ENCODE measurements around the gene CMSS1. TPM values are rescaled to one million over a fixed set of nuclear protein-coding genes. Genes with fewer than 3 reads are reported as not detected.
"Not testable (repeated sequence)": the region's sequence is repeated elsewhere in the genome, so short reads cannot be mapped to it uniquely, and the experiment has no call there.

The CMSS1 gene
- total RNA-seq, 8 experiments from 2014 or later: 28.2 to 57.2 (median 41.5) TPM

- no peaks in the 10 kb centered on the region for H3K4me1 ChIP-seq (replicated peaks in 1 of 2)
- peak in 2 of 8 experiments; percentile 17 to 71 for ATAC-seq (replicated peaks in 6 of 8)
- in situ Hi-C loops (cut with MboI; ENCODE audit: low pct_unique_long_range_greater_than_20kb in 2 of 9, low sequenced_read_pairs in 9 of 9, unreplicated experiment in 9 of 9): no loop called here
- WGBS, 10 experiments: 69 to 100% (median 93%) methylated on average over 1 to 3 of the region's 3 CpGs; no CpG with 5 or more reads in 2 of the 10 experiments
- no peak overlapping the region for H3K27ac ChIP-seq
- no peak overlapping the region for H3K4me3 ChIP-seq
Measured at GRCh38 chr3:100033903-100034471, 216.3 kb downstream of the CMSS1 start.

DNA sequence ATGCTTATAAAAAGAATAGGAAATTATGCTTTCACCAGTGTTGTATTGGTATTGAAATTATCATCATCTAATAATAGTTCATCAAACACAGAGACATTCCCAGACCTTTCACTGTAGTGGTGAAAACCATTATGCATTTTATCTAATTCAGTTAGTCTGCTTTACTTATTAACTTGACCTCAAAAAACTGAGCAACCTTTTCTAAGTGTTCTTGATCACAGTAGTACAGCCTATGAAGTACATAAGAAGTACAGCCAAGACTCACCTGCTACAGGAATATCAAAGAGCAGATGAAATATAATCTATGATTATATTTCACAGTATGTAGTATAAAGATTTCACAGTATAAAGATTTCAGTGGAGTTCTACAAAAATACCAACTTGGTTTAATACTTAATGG lies 221.4 kb downstream of the CMSS1 start:
- in situ Hi-C loops (cut with MboI; ENCODE audit: low pct_unique_long_range_greater_than_20kb in 2 of 9, low sequenced_read_pairs in 9 of 9, unreplicated experiment in 9 of 9): no loop called here
- Histone ChIP-seq H3K27ac (no peak overlapping the region), H3K4me1 (replicated peaks in 1 of 2) (peaks cover 5% of the 10 kb centered on the region in 2 donors), H3K4me3 (no peak overlapping the region)
- ATAC-seq (replicated peaks in 6 of 8): no peak

DNA sequence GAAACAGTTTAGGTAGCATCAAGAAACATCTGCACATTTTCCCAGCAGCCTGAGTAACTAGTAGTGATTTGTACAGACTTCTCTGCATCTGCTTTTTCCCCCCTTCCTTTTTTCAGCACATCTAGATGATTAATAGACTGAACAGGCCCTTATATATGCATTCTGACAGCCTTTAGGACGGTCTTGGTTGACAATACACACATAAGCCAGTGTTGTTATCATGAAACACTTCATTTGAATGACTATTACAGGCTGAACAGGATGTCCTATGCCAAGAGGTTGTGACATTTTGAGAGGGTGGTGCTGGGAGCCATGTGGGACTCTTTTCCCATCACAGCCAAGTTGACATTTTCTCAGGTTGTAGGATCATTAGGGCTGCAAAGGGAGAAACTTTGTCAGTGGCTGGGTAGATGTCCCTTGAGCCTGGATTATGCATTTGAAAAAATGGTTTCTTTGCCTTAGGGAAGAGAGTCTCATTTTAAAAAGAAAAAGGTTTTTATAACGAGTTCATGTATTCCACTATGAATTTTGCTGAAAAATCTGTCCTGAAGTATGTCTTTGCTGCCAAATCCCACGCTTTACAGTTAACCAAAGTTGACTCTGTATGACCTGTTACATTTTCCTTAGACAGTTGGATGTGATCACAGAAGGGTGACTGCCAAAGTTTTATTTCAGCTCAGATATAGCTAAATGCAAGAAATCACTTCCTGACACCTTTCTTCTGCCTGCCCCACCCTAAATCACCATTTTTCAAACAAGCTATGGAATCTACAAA lies 223.0 kb downstream of the CMSS1 start:
- WGBS, 10 experiments: 0 to 94% (median 51%) methylated on average over 1 to 3 of the region's 3 CpGs
- H3K4me1 ChIP-seq (replicated peaks in 1 of 2): peaks cover 5% of the 10 kb centered on the region in 2 donors
- H3K4me3 ChIP-seq: no peak overlapping the region
- peak in 2 of 8 experiments; percentile 36 to 59 for ATAC-seq (replicated peaks in 6 of 8)
- H3K27ac ChIP-seq: no peak overlapping the region
- in situ Hi-C loops (cut with MboI; ENCODE audit: low pct_unique_long_range_greater_than_20kb in 2 of 9, low sequenced_read_pairs in 9 of 9, unreplicated experiment in 9 of 9): no loop called here

- peak in 2 of 8 experiments; percentile 9 to 20 for ATAC-seq (replicated peaks in 6 of 8)
- 42 to 86% (median 78%) methylated on average over 1 of the region's 1 CpG; no CpG with 5 or more reads in 5 of the 10 experiments for WGBS, 10 experiments
- H3K4me3 ChIP-seq: no peak overlapping the region
- H3K4me1 ChIP-seq (replicated peaks in 1 of 2): peaks cover 5% of the 10 kb centered on the region in 2 donors
- in situ Hi-C loops (cut with MboI; ENCODE audit: low pct_unique_long_range_greater_than_20kb in 2 of 9, low sequenced_read_pairs in 9 of 9, unreplicated experiment in 9 of 9): no loop called here
- H3K27ac ChIP-seq: no peak overlapping the region
Measured at GRCh38 chr3:100041328-100041749, 223.7 kb downstream of the CMSS1 start.

DNA sequence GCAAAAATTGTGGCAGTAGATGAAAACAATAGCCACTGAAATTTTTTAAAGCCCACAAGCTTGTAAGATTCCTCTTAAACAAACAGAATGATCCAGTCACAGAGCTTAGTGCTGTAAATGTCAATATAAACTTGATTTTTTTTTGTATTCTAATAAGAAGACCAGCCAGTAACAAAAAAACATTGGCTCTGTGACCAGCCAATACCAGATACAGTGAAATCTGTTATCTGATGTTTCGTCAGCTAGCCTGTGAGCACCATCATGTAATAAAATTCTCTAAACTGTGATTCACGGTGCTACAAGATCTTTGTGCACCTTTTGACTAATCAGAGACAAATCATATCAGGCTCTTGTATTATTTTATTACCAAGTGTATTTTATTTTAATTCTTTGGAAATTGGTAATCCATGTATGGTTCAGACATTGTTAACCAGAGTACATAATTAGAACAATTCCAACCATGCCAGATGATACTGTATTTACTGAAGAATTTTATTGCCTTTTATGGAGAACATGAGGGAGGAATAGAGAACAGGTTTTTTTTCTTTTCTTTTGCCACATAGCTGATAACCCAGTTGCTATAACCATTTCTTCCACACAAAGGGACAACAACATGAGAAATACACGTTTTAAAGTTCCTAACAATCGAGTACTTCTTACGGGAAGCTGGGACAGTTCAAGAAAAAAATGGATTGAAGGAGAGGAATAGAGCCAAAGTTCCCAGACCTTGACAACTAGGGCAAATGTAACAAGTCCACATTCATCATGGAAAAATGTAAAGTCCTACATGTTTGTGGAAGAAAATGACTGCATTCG lies 224.7 kb downstream of the CMSS1 start:
- Histone ChIP-seq H3K27ac (no peak overlapping the region), H3K4me3 (no peak overlapping the region), H3K4me1 (replicated peaks in 1 of 2) (peaks cover 5 to 7% of the 10 kb centered on the region in 2 donors)
- in situ Hi-C loops (cut with MboI; ENCODE audit: low pct_unique_long_range_greater_than_20kb in 2 of 9, low sequenced_read_pairs in 9 of 9, unreplicated experiment in 9 of 9): no loop called here
- ATAC-seq (replicated peaks in 6 of 8): peak in 5 of 8 experiments; percentile 45 to 89 (median 67)
- WGBS, 10 experiments: 51 to 94% (median 82%) methylated on average over 3 to 6 of the region's 6 CpGs

GRCh38 chr3:100043271-100043670 lies 225.6 kb downstream of the CMSS1 start:
- Histone ChIP-seq H3K4me3 (no peak overlapping the region), H3K27ac (no peak overlapping the region), H3K4me1 (replicated peaks in 1 of 2) (peaks cover 12 to 15% of the 10 kb centered on the region in 2 donors)
- 75 to 100% (median 92%) methylated on average over 1 of the region's 1 CpG; no CpG with 5 or more reads in 2 of the 10 experiments for WGBS, 10 experiments
- no peak for ATAC-seq (replicated peaks in 6 of 8)
- in situ Hi-C loops (cut with MboI; ENCODE audit: low pct_unique_long_range_greater_than_20kb in 2 of 9, low sequenced_read_pairs in 9 of 9, unreplicated experiment in 9 of 9): no loop called here

- H3K4me1 ChIP-seq (replicated peaks in 1 of 2): peaks cover 12 to 15% of the 10 kb centered on the region in 2 donors
- in situ Hi-C loops (cut with MboI; ENCODE audit: low pct_unique_long_range_greater_than_20kb in 2 of 9, low sequenced_read_pairs in 9 of 9, unreplicated experiment in 9 of 9): no loop called here
- no peak for ATAC-seq (replicated peaks in 6 of 8)
- H3K27ac ChIP-seq: no peak overlapping the region
- H3K4me3 ChIP-seq: no peak overlapping the region
Measured at GRCh38 chr3:100044369-100044768, 226.7 kb downstream of the CMSS1 start.

DNA sequence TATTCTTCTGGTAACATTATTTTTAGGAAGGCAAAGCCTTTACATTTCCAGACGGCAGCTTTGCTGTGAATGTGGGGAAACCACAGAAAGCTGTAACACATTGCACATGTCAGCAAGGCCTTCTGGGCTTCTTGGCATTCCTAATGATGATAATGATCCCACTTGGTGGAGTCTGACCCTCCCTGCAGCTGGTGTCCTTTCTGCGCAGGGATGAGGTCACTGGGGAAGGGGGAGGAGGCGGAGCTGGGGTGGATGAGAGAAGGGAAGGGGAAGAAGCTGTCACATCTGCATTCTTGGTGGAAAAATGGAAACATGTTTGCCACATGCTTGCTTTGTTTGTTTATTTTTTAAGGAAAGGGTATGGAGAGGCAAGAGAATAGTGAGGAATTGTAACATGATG lies 228.0 kb downstream of the CMSS1 start:
- WGBS, 10 experiments: 0 to 83% (median 29%) methylated on average over 1 to 3 of the region's 3 CpGs; no CpG with 5 or more reads in 6 of the 10 experiments
- Histone ChIP-seq H3K4me1 (replicated peaks in 1 of 2) (peaks cover 10 to 12% of the 10 kb centered on the region in 2 donors), H3K4me3 (no peak overlapping the region), H3K27ac (no peak overlapping the region)
- in situ Hi-C loops (cut with MboI; ENCODE audit: low pct_unique_long_range_greater_than_20kb in 2 of 9, low sequenced_read_pairs in 9 of 9, unreplicated experiment in 9 of 9): no loop called here
- peak in 5 of 8 experiments; percentile 36 to 97 (median 95) for ATAC-seq (replicated peaks in 6 of 8)

DNA sequence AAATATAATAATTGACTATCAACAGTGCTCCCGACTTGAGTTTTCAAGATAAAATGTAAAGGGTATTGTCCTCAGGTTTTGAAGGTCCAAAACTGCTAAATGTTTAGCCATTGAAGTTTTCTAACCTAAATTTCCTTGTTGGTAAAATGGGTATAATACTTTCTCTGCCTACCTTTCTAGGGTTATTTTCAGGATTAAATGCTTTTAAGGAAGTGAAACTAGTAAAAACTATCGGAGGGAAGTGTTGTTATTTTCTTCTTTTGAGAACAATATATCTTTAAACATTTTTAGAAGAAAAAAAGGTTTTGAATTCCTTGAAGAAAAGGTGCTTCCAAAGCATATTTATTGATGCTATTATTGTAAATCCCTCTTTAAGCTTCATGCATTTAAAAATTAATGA lies 229.3 kb downstream of the CMSS1 start:
- WGBS, 10 experiments: 71 to 100% (median 77%) methylated on average over 1 to 2 of the region's 2 CpGs; no CpG with 5 or more reads in 1 of the 10 experiments
- in situ Hi-C loops (cut with MboI; ENCODE audit: low pct_unique_long_range_greater_than_20kb in 2 of 9, low sequenced_read_pairs in 9 of 9, unreplicated experiment in 9 of 9): no loop called here
- H3K4me1 ChIP-seq (replicated peaks in 1 of 2): peaks cover 10 to 12% of the 10 kb centered on the region in 2 donors
- no peak overlapping the region for H3K4me3 ChIP-seq
- no peak for ATAC-seq (replicated peaks in 6 of 8)
- H3K27ac ChIP-seq: no peak overlapping the region

DNA sequence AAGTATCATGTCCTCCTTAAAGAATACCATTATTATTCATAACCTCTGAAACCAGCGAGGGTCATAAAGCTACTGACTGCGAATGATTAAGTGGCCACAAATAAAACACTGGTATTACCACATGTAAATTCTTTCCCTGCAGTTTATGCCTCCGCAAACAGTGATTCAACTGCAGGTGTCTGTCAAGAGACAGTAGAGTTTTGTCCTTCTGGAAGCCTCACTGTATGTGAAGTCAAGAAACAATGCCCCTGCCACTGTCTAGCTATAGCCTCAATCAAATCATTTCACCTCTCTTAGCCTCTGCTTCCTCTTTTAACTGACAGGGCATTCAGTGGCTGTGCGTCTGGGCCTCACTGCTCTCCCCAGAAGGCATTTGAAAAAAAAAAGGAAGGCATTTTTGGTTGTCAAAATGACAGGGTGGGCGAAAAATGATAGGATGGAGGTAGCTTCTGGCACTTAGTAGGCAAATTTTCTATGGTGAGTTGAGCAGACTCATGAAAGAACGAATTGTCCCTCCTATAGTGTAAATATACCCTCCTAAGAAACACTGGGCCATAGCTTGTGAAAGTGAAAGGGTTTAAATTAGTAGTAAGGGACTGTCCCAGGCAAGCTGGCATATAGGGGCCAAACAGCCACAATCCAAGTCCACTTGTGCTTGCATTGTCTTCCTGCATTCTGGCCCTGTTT lies 229.9 kb downstream of the CMSS1 start:
- H3K4me1 ChIP-seq (replicated peaks in 1 of 2): peaks cover 10% of the 10 kb centered on the region in 2 donors
- peak; percentile 8 to 72 (median 54) for ATAC-seq (replicated peaks in 6 of 8)
- no peak overlapping the region for H3K4me3 ChIP-seq
- 17 to 100% (median 39%) methylated on average over 1 to 5 of the region's 6 CpGs for WGBS, 10 experiments
- no peak overlapping the region for H3K27ac ChIP-seq
- in situ Hi-C loops (cut with MboI; ENCODE audit: low pct_unique_long_range_greater_than_20kb in 2 of 9, low sequenced_read_pairs in 9 of 9, unreplicated experiment in 9 of 9): no loop called here

GRCh38 chr3:100048248-100048647 lies 230.6 kb downstream of the CMSS1 start:
- Histone ChIP-seq H3K27ac (no peak overlapping the region), H3K4me3 (no peak overlapping the region), H3K4me1 (replicated peaks in 1 of 2) (peaks cover 8 to 10% of the 10 kb centered on the region in 2 donors)
- no peak for ATAC-seq (replicated peaks in 6 of 8)
- in situ Hi-C loops (cut with MboI; ENCODE audit: low pct_unique_long_range_greater_than_20kb in 2 of 9, low sequenced_read_pairs in 9 of 9, unreplicated experiment in 9 of 9): no loop called here
- WGBS, 10 experiments: 43 to 80% (median 77%) methylated on average over 1 to 3 of the region's 3 CpGs; no CpG with 5 or more reads in 5 of the 10 experiments

- not testable (repeated sequence) for H3K27ac ChIP-seq; ATAC-seq (replicated peaks in 6 of 8); H3K4me3 ChIP-seq
- WGBS, 10 experiments: 38 to 100% (median 94%) methylated on average over 1 to 2 of the region's 3 CpGs; no CpG with 5 or more reads in 4 of the 10 experiments
- peaks cover 8 to 10% of the 10 kb centered on the region in 2 donors for H3K4me1 ChIP-seq (replicated peaks in 1 of 2)
- in situ Hi-C loops (cut with MboI; ENCODE audit: low pct_unique_long_range_greater_than_20kb in 2 of 9, low sequenced_read_pairs in 9 of 9, unreplicated experiment in 9 of 9): loop anchor here in 3 of 9 experiments (25.0 kb wide), 2 partner anchors 186 to 214 kb away; no protein-coding TSS in a partner anchor
Measured at GRCh38 chr3:100051513-100051912, 233.9 kb downstream of the CMSS1 start.

Data from motor neuron (in vitro differentiated cells).